ENCODE data around the gene PAQR8. TPM values are rescaled to one million over a fixed set of nuclear protein-coding genes. Genes with fewer than 3 reads are reported as not detected.

The PAQR8 gene
- polyA plus RNA-seq, 1 of the 3 experiments (the other 2 are of a cell fraction) = 2.3 TPM

DNA sequence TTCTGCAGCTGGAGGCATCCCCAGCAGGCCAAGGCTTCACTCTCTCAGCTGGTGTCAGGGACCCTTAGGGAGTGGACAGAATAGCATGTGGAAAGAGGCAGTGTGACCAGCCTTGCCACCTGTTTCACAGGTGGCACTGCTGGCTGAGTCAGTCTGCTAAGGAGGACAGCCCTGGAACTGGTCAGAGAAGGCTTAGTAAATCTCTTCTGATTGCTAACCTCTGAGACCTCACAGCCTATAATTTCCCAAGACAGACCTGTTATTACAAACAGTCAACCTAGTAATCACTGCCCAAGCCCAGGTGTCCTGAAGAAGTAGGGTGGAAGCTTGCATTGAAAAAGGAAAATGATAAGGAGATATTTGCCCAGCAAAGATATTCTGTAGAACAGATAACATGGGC, 26.4 kb upstream of the PAQR8 start:
- no peak overlapping the region for H3K4me2 ChIP-seq
- no peak overlapping the region for H3K27ac ChIP-seq (ENCODE audit: low read depth in 2 of 2, low read length in 1 of 2)
- no peak for DNase-seq
- no peaks in the 10 kb centered on the region for H3F3A ChIP-seq (replicated peaks; ENCODE audit: insufficient read depth)
- H3K9ac ChIP-seq = no peak overlapping the region
- H2AFZ ChIP-seq (ENCODE audit: low read depth) = no peak overlapping the region
- H4K20me1 ChIP-seq (ENCODE audit: insufficient read depth) = no peaks in the 10 kb centered on the region
- no peaks in the 10 kb centered on the region for H3K9me2 ChIP-seq
- no peaks in the 10 kb centered on the region for H3K9me3 ChIP-seq
- no peaks in the 10 kb centered on the region for H3K27me3 ChIP-seq (ENCODE audit: insufficient read depth)
- POLR2A ChIA-PET = no interaction called here
- no peaks in the 10 kb centered on the region for H3K36me3 ChIP-seq (replicated peaks in 1 of 2; ENCODE audit: control insufficient read depth in 1 of 2, insufficient read depth in 2 of 2, low read length in 1 of 2)
- CTCF ChIA-PET = interaction anchor here (0.6 to 1.4 kb wide), 4 partner anchors 13 to 27 kb away, joined by 3 read pairs; partner anchors contain the start of gene PAQR8
- H3K79me2 ChIP-seq (ENCODE audit: insufficient read depth) = no peaks in the 10 kb centered on the region
- no peak overlapping the region for H3K4me3 ChIP-seq (ENCODE audit: low read depth in 2 of 2, low read length in 1 of 2)
- no peaks in the 10 kb centered on the region; a peak in 1 of 4 replicates for H3K4me1 ChIP-seq (ENCODE audit: control insufficient read depth in 1 of 2, insufficient read depth in 2 of 2, low read depth in 1 of 2, low read length in 1 of 2)
- TF ChIP-seq CHD2 (IDR thresholded peaks at IDR 0.05; ENCODE audit: low read length, partially characterized antibody) (no peak), RCOR1 (IDR thresholded peaks at IDR 0.05; ENCODE audit: low read length) (no peak), FOXM1 (IDR thresholded peaks at IDR 0.05; ENCODE audit: low read depth) (no peak)
- TF ChIP-seq, protein P1, sequence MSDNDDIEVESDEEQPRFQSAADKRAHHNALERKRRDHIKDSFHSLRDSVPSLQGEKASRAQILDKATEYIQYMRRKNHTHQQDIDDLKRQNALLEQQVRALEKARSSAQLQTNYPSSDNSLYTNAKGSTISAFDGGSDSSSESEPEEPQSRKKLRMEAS (IDR thresholded peaks at IDR 0.05; ENCODE audit: low read depth) = no peak

DNA sequence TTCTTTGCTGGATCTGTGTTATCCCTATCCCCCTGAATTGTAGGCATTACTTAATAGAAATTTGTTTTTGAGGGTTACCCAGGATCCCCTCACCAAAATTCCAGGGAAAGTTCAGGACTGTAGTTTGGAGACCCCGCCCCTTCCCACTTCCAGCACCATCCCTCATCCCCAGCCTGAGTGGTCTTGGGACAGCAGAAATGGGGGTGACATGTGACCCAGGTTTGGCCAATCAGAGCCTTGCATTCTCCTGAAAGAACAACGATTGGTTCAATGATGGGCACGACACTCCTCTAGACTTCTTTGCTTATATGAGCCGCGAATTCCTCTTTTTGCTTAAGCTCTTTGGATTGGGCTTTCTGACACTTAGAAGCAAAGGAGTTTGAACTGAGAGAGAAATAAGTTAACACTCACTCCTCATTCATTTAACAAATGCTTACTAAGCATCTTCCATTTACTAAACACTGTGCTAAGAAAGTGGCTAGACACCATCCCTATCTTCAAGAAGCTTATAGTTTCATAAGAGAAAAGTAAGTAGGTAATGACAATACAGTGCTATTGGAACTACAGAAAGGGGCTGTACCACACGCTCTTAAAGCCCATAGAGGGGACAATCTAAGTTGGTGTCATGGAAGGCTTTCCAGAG, 24.9 kb upstream of the PAQR8 start:
- POLR2A ChIA-PET = no interaction called here

More for the DNA sequence above, 24.9 kb upstream of the PAQR8 start:
- Histone ChIP-seq H4K20me1 (ENCODE audit: insufficient read depth) (no peaks in the 10 kb centered on the region), H3K27me3 (ENCODE audit: insufficient read depth) (no peaks in the 10 kb centered on the region), H3K79me2 (ENCODE audit: insufficient read depth) (no peaks in the 10 kb centered on the region), H3K27ac (ENCODE audit: low read depth in 2 of 2, low read length in 1 of 2) (no peak overlapping the region), H3K36me3 (replicated peaks in 1 of 2; ENCODE audit: control insufficient read depth in 1 of 2, insufficient read depth in 2 of 2, low read length in 1 of 2) (no peaks in the 10 kb centered on the region), H3K9me3 (no peaks in the 10 kb centered on the region), H3K9ac (no peak overlapping the region), H3K4me3 (ENCODE audit: low read depth in 2 of 2, low read length in 1 of 2) (no peak overlapping the region), H3K4me2 (no peak overlapping the region), H3K9me2 (no peaks in the 10 kb centered on the region), H3F3A (replicated peaks; ENCODE audit: insufficient read depth) (no peaks in the 10 kb centered on the region), H3K4me1 (ENCODE audit: control insufficient read depth in 1 of 2, insufficient read depth in 2 of 2, low read depth in 1 of 2, low read length in 1 of 2) (no peaks in the 10 kb centered on the region; a peak in 1 of 4 replicates), H2AFZ (ENCODE audit: low read depth) (no peak overlapping the region)
- TF ChIP-seq PBX3 (IDR thresholded peaks at IDR 0.05) = no peak
- TF ChIP-seq RCOR1 (IDR thresholded peaks at IDR 0.05; ENCODE audit: low read length) = no peak
- TF ChIP-seq, protein P2, sequence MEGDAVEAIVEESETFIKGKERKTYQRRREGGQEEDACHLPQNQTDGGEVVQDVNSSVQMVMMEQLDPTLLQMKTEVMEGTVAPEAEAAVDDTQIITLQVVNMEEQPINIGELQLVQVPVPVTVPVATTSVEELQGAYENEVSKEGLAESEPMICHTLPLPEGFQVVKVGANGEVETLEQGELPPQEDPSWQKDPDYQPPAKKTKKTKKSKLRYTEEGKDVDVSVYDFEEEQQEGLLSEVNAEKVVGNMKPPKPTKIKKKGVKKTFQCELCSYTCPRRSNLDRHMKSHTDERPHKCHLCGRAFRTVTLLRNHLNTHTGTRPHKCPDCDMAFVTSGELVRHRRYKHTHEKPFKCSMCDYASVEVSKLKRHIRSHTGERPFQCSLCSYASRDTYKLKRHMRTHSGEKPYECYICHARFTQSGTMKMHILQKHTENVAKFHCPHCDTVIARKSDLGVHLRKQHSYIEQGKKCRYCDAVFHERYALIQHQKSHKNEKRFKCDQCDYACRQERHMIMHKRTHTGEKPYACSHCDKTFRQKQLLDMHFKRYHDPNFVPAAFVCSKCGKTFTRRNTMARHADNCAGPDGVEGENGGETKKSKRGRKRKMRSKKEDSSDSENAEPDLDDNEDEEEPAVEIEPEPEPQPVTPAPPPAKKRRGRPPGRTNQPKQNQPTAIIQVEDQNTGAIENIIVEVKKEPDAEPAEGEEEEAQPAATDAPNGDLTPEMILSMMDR (IDR thresholded peaks at IDR 0.05) = no peak
- no peak for DNase-seq
- WGBS (ENCODE audit: low lambda C conversion rate) = 96% methylated on average over 6 of the region's 6 CpGs
- CTCF ChIA-PET = interaction anchor here (1.1 to 1.6 kb wide), 3 partner anchors 14 to 73 kb away, joined by 3 to 6 read pairs (median 3); no protein-coding TSS in a partner anchor
